WTC11 (cell line): Measurements from ENCODE around the gene AEBP2. TPM values are rescaled to one million over a fixed set of nuclear protein-coding genes. Genes with fewer than 3 reads are reported as not detected.
A peak's percentile ranks its signal among the peaks of the same experiment; 100 is the strongest.

Experiments
- ATAC-seq: fragments of 200-7000 bp; cut with Tn5 transposase; 2 replicates; pipeline ENCODE4 v1.10.0; 2021; ENCODE audit warnings: mild to moderate bottlenecking, moderate library complexity
- CTCF ChIA-PET: fragments of 300-600 bp; sonication (Branson Sonifier 250); formaldehyde crosslinking; loops from one replicate; lab custom pipeline; 2021; ENCODE audit warnings: antibody characterized with exemption; lab: Charles Lee
- POLR2A ChIA-PET: fragments of 350-600 bp; sonication (Branson Sonifier 250); formaldehyde crosslinking; loops from one replicate; lab custom pipeline; 2021; ENCODE audit warnings: antibody characterized with exemption; lab: Charles Lee
- DNase-seq: peaks from one replicate; pipeline ENCODE4 v3.0.0; 2021; ENCODE audit warnings: low spot score
- H3K27ac Mint-ChIP-seq: 2 replicates; pipeline ENCODE4 v1.8.0; 2021; ENCODE audit warnings: mixed read lengths
- H3K27me3 Mint-ChIP-seq: 2 replicates; pipeline ENCODE4 v1.8.0; 2021; ENCODE audit warnings: low read depth, mild to moderate bottlenecking, moderate library complexity, mixed read lengths
- H3K36me3 Mint-ChIP-seq: 2 replicates; pipeline ENCODE4 v1.8.0; 2021; ENCODE audit warnings: mixed read lengths
- H3K4me1 Mint-ChIP-seq: 2 replicates; pipeline ENCODE4 v1.8.0; 2022; ENCODE audit warnings: mixed read lengths
- H3K4me3 Mint-ChIP-seq: 2 replicates; pipeline ENCODE4 v1.8.0; 2021; ENCODE audit warnings: mild to moderate bottlenecking, moderate library complexity, mixed read lengths
- H3K9me3 Mint-ChIP-seq: 2 replicates; pipeline ENCODE4 v1.8.0; 2021; ENCODE audit warnings: mixed read lengths
- ESRRA ChIP-seq: sonication (generic); formaldehyde crosslinking; IDR thresholded peaks from 2 replicates; pipeline ENCODE4 v1.8.1; 2022; ENCODE audit warnings: mild to moderate bottlenecking, missing genetic modification reagents, borderline replicate concordance
- FOXK1 ChIP-seq: sonication (generic); formaldehyde crosslinking; IDR thresholded peaks from 2 replicates; pipeline ENCODE4 v1.8.0; 2022; ENCODE audit warnings: mild to moderate bottlenecking, moderate library complexity, missing genetic modification reagents
- GABPB1 ChIP-seq: sonication (generic); formaldehyde crosslinking; IDR thresholded peaks from 2 replicates; pipeline ENCODE4 v1.8.1; 2023; ENCODE audit warnings: mild to moderate bottlenecking, missing genetic modification reagents
- HMGA2 ChIP-seq: fragments of 250-450 bp; sonication (Bioruptor Pico); IDR thresholded peaks from 2 replicates; pipeline ENCODE4 v1.4.0; 2021; ENCODE audit warnings: mild to moderate bottlenecking, moderate library complexity
- JUN ChIP-seq: sonication (generic); formaldehyde crosslinking; IDR thresholded peaks from 2 replicates; pipeline ENCODE4 v1.8.0; 2023; ENCODE audit warnings: mild to moderate bottlenecking, missing genetic modification reagents
- MYBL2 ChIP-seq: sonication (generic); formaldehyde crosslinking; IDR thresholded peaks from 2 replicates; pipeline ENCODE4 v1.8.1; 2023; ENCODE audit warnings: mild to moderate bottlenecking, moderate library complexity, missing genetic modification reagents
- NFATC4 ChIP-seq: fragments of 250-450 bp; sonication (Bioruptor Pico); IDR thresholded peaks from 2 replicates; pipeline ENCODE4 v1.9.0; 2021; ENCODE audit warnings: mild to moderate bottlenecking
- OVOL2 ChIP-seq: fragments of 250-450 bp; sonication (Bioruptor Pico); IDR thresholded peaks from 2 replicates; pipeline ENCODE4 v1.9.0; 2021; ENCODE audit warnings: mild to moderate bottlenecking, borderline replicate concordance
- RELA ChIP-seq: sonication (generic); formaldehyde crosslinking; IDR thresholded peaks from 2 replicates; pipeline ENCODE4 v1.8.1; 2022; ENCODE audit warnings: missing genetic modification reagents, mild to moderate bottlenecking, borderline replicate concordance
- SMAD4 ChIP-seq: sonication (generic); formaldehyde crosslinking; IDR thresholded peaks from 2 replicates; pipeline ENCODE4 v1.8.0; 2022; ENCODE audit warnings: mild to moderate bottlenecking, missing genetic modification reagents
- SP1 ChIP-seq: sonication (generic); formaldehyde crosslinking; conservative IDR thresholded peaks from 2 replicates; pipeline ENCODE4 v1.8.1; 2022; ENCODE audit warnings: missing genetic modification reagents
- TCF7 ChIP-seq: sonication (generic); formaldehyde crosslinking; IDR thresholded peaks from 2 replicates; pipeline ENCODE4 v1.8.0; 2022; ENCODE audit warnings: mild to moderate bottlenecking, low read depth, missing genetic modification reagents, moderate library complexity
- ZBTB21 ChIP-seq: sonication (generic); formaldehyde crosslinking; IDR thresholded peaks from 2 replicates; pipeline ENCODE4 v1.8.1; 2023; ENCODE audit warnings: mild to moderate bottlenecking, missing genetic modification reagents, borderline replicate concordance
- total RNA-seq: library from RNA; stranded (reverse); gene quantifications from 3 replicates; pipeline ENCODE4 v1.2.3, GENCODE V29; 2021
- TF ChIP-seq, protein P1 (sequence below): sonication (generic); formaldehyde crosslinking; conservative IDR thresholded peaks from 2 replicates; pipeline ENCODE4 v1.8.1; 2023; ENCODE audit warnings: mild to moderate bottlenecking, low read depth, missing genetic modification reagents, moderate library complexity
- TF ChIP-seq, protein P2 (sequence below): sonication (generic); formaldehyde crosslinking; IDR thresholded peaks from 2 replicates; pipeline ENCODE4 v1.8.0; 2022; ENCODE audit warnings: missing genetic modification reagents
- TF ChIP-seq, protein P3 (sequence below): sonication (generic); formaldehyde crosslinking; IDR thresholded peaks from 2 replicates; pipeline ENCODE4 v1.8.0; 2022; ENCODE audit warnings: mild to moderate bottlenecking, missing genetic modification reagents
- TF ChIP-seq, protein P4 (sequence below): sonication (generic); formaldehyde crosslinking; IDR thresholded peaks from 2 replicates; pipeline ENCODE4 v1.8.0; 2022; ENCODE audit warnings: mild to moderate bottlenecking, missing genetic modification reagents
- TF ChIP-seq, protein P5 (sequence below): sonication (generic); formaldehyde crosslinking; IDR thresholded peaks from 2 replicates; pipeline ENCODE4 v1.8.1; 2023; ENCODE audit warnings: mild to moderate bottlenecking, missing genetic modification reagents
- TF ChIP-seq, protein P6 (sequence below): sonication (generic); formaldehyde crosslinking; IDR thresholded peaks from 2 replicates; pipeline ENCODE4 v1.8.0; 2022; ENCODE audit warnings: mild to moderate bottlenecking, missing genetic modification reagents
- TF ChIP-seq, protein P7 (sequence below): fragments of 250-450 bp; sonication (Bioruptor Pico); IDR thresholded peaks from 2 replicates; pipeline ENCODE4 v1.9.0; 2021; ENCODE audit warnings: mild to moderate bottlenecking

AEBP2 gene
- total RNA-seq, 1 experiment from 2014 or later = 65.9 TPM

DNA sequence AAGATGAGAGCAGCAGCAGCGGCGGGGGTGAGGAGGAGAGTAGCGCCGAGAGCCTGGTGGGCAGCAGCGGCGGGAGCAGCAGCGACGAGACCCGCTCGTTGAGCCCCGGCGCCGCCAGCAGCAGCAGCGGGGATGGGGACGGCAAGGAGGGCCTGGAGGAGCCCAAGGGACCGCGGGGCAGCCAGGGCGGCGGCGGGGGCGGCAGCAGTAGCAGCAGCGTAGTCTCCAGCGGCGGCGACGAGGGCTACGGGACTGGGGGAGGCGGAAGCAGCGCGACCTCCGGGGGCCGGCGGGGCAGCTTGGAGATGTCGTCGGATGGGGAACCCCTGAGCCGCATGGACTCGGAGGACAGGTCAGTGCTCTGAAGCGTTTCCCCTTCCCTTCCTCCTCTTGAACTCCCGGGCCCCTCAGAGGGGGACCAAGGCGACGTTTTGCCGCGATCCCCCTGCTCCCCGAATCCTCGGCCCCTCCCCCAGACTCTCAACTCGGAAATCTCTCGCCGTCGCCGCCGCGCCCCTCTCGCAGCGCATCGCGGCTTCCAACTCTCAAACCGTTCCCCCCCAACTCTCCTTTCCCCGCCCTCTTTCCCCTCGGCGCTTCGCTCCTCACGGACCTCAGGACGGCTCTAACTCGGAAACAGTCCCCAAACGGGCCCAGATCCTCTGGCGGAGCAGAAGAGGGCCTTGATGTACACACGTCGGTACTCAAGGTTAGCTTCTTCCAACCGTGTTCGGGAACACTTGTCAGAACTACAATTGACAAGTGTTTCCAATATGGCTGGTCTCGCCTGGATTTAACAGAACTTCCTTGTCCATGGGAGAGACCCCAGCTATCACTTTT lies 947 bp downstream of the AEBP2 start (continued):
- TF ChIP-seq, protein P1, sequence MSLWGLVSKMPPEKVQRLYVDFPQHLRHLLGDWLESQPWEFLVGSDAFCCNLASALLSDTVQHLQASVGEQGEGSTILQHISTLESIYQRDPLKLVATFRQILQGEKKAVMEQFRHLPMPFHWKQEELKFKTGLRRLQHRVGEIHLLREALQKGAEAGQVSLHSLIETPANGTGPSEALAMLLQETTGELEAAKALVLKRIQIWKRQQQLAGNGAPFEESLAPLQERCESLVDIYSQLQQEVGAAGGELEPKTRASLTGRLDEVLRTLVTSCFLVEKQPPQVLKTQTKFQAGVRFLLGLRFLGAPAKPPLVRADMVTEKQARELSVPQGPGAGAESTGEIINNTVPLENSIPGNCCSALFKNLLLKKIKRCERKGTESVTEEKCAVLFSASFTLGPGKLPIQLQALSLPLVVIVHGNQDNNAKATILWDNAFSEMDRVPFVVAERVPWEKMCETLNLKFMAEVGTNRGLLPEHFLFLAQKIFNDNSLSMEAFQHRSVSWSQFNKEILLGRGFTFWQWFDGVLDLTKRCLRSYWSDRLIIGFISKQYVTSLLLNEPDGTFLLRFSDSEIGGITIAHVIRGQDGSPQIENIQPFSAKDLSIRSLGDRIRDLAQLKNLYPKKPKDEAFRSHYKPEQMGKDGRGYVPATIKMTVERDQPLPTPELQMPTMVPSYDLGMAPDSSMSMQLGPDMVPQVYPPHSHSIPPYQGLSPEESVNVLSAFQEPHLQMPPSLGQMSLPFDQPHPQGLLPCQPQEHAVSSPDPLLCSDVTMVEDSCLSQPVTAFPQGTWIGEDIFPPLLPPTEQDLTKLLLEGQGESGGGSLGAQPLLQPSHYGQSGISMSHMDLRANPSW = 0 out of 2 replicates have a peak, but pooled peaks have one; percentile 3
- TF ChIP-seq JUN (0 out of 2 replicates have a peak, but pooled peaks have one; percentile 16), MYBL2 (CRISPR knock-in tag) (no peak), ESRRA (CRISPR knock-in tag) (no peak), FOXK1 (no peak), OVOL2 (CRISPR knock-in tag) (no peak)
- TF ChIP-seq, protein P2, sequence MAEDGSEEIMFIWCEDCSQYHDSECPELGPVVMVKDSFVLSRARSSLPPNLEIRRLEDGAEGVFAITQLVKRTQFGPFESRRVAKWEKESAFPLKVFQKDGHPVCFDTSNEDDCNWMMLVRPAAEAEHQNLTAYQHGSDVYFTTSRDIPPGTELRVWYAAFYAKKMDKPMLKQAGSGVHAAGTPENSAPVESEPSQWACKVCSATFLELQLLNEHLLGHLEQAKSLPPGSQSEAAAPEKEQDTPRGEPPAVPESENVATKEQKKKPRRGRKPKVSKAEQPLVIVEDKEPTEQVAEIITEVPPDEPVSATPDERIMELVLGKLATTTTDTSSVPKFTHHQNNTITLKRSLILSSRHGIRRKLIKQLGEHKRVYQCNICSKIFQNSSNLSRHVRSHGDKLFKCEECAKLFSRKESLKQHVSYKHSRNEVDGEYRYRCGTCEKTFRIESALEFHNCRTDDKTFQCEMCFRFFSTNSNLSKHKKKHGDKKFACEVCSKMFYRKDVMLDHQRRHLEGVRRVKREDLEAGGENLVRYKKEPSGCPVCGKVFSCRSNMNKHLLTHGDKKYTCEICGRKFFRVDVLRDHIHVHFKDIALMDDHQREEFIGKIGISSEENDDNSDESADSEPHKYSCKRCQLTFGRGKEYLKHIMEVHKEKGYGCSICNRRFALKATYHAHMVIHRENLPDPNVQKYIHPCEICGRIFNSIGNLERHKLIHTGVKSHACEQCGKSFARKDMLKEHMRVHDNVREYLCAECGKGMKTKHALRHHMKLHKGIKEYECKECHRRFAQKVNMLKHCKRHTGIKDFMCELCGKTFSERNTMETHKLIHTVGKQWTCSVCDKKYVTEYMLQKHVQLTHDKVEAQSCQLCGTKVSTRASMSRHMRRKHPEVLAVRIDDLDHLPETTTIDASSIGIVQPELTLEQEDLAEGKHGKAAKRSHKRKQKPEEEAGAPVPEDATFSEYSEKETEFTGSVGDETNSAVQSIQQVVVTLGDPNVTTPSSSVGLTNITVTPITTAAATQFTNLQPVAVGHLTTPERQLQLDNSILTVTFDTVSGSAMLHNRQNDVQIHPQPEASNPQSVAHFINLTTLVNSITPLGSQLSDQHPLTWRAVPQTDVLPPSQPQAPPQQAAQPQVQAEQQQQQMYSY (CRISPR knock-in tag) = no peak
- TF ChIP-seq, protein P3, sequence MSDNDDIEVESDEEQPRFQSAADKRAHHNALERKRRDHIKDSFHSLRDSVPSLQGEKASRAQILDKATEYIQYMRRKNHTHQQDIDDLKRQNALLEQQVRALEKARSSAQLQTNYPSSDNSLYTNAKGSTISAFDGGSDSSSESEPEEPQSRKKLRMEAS = peak; percentile 31; the same call in 1 of the 2 replicates
- TF ChIP-seq, protein P4, sequence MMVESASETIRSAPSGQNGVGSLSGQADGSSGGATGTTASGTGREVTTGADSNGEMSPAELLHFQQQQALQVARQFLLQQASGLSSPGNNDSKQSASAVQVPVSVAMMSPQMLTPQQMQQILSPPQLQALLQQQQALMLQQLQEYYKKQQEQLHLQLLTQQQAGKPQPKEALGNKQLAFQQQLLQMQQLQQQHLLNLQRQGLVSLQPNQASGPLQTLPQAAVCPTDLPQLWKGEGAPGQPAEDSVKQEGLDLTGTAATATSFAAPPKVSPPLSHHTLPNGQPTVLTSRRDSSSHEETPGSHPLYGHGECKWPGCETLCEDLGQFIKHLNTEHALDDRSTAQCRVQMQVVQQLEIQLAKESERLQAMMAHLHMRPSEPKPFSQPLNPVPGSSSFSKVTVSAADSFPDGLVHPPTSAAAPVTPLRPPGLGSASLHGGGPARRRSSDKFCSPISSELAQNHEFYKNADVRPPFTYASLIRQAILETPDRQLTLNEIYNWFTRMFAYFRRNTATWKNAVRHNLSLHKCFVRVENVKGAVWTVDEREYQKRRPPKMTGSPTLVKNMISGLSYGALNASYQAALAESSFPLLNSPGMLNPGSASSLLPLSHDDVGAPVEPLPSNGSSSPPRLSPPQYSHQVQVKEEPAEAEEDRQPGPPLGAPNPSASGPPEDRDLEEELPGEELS = 0 out of 2 replicates have a peak, but pooled peaks have one; percentile 17
- TF ChIP-seq, protein P5, sequence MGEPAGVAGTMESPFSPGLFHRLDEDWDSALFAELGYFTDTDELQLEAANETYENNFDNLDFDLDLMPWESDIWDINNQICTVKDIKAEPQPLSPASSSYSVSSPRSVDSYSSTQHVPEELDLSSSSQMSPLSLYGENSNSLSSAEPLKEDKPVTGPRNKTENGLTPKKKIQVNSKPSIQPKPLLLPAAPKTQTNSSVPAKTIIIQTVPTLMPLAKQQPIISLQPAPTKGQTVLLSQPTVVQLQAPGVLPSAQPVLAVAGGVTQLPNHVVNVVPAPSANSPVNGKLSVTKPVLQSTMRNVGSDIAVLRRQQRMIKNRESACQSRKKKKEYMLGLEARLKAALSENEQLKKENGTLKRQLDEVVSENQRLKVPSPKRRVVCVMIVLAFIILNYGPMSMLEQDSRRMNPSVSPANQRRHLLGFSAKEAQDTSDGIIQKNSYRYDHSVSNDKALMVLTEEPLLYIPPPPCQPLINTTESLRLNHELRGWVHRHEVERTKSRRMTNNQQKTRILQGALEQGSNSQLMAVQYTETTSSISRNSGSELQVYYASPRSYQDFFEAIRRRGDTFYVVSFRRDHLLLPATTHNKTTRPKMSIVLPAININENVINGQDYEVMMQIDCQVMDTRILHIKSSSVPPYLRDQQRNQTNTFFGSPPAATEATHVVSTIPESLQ = no peak

DNA sequence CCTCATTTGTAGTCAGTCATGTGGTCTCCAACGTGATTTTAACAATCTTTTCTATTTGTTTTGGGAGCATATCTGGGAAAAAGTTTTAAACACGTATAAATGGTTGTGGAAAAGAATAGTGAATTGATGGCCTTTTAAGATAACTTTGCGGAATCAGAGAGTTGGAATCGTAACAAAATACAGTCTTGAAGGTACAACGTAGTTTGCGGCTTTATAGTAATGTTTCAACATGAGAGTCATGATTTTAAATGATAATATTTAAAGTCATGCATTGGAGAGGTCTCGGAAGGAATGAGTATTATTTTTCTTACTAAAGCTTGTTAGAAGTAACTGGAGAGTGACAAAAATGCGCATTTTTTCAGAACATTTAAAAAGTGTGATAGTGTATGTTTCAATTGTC lies 1.6 kb downstream of the AEBP2 start:
- peaks cover 29% of the 10 kb centered on the region for H3K36me3 Mint-ChIP-seq
- H3K4me3 Mint-ChIP-seq = peak overlapping the region; percentile 99
- ATAC-seq (no peak), DNase-seq (no peak)
- H3K9me3 Mint-ChIP-seq = no peaks in the 10 kb centered on the region
- peak overlapping the region; percentile 95 for H3K27ac Mint-ChIP-seq
- CTCF ChIA-PET = no interaction called here
- POLR2A ChIA-PET = no interaction called here
- H3K27me3 Mint-ChIP-seq = no peaks in the 10 kb centered on the region; the same call in 1 of the 2 replicates
- peaks cover 62% of the 10 kb centered on the region for H3K4me1 Mint-ChIP-seq
- TF ChIP-seq OVOL2 (CRISPR knock-in tag) (no peak), RELA (CRISPR knock-in tag) (no peak), ZBTB21 (CRISPR knock-in tag) (no peak), SMAD4 (CRISPR knock-in tag) (no peak), HMGA2 (CRISPR knock-in tag) (no peak), GABPB1 (CRISPR knock-in tag) (no peak), TCF7 (CRISPR knock-in tag) (no peak), NFATC4 (no peak), SP1 (no peak)
- TF ChIP-seq, protein P1 = no peak
- TF ChIP-seq, protein P6, sequence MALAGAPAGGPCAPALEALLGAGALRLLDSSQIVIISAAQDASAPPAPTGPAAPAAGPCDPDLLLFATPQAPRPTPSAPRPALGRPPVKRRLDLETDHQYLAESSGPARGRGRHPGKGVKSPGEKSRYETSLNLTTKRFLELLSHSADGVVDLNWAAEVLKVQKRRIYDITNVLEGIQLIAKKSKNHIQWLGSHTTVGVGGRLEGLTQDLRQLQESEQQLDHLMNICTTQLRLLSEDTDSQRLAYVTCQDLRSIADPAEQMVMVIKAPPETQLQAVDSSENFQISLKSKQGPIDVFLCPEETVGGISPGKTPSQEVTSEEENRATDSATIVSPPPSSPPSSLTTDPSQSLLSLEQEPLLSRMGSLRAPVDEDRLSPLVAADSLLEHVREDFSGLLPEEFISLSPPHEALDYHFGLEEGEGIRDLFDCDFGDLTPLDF (CRISPR knock-in tag) = no peak
- TF ChIP-seq, protein P7, sequence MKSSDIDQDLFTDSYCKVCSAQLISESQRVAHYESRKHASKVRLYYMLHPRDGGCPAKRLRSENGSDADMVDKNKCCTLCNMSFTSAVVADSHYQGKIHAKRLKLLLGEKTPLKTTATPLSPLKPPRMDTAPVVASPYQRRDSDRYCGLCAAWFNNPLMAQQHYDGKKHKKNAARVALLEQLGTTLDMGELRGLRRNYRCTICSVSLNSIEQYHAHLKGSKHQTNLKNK = no peak
